Trophoblast cell (in vitro differentiated cells and primary cell): ENCODE data around the gene PEX14.

ENCODE experiments used
- DNase-seq, 2 donors: peaks; one replicate each; pipeline ENCODE4 v3.0.0-alpha.2; 2016
- H2AFZ ChIP-seq: 2 replicates; pipeline ENCODE4 v1.6.1; 2013; ENCODE audit warnings: low read length, moderate library complexity, mild to moderate bottlenecking; ENCODE audit not compliant: insufficient read depth, poor library complexity
- H2AK5ac ChIP-seq: 2 replicates; pipeline ENCODE4 v1.6.1; 2013; ENCODE audit warnings: mild to moderate bottlenecking, low read length
- H2BK120ac ChIP-seq: 2 replicates; pipeline ENCODE4 v1.6.1; 2013; ENCODE audit warnings: low read length, mild to moderate bottlenecking, moderate library complexity; ENCODE audit not compliant: insufficient read depth, poor library complexity
- H2BK12ac ChIP-seq: 2 replicates; pipeline ENCODE4 v1.6.1; 2013; ENCODE audit warnings: mild to moderate bottlenecking, low read length, moderate library complexity
- H2BK5ac ChIP-seq: 2 replicates; pipeline ENCODE4 v1.6.1; 2013; ENCODE audit warnings: low read length, low read depth, moderate library complexity, mild to moderate bottlenecking; ENCODE audit not compliant: poor library complexity
- H3K14ac ChIP-seq: 2 replicates; pipeline ENCODE4 v1.6.1; 2013; ENCODE audit warnings: mild to moderate bottlenecking, low read length
- H3K18ac ChIP-seq: 2 replicates; pipeline ENCODE4 v1.6.1; 2013; ENCODE audit warnings: mild to moderate bottlenecking, low read length
- H3K23ac ChIP-seq: 2 replicates; pipeline ENCODE4 v1.6.1; 2013; ENCODE audit warnings: low read length
- H3K27ac ChIP-seq: 2 replicates; pipeline ENCODE4 v1.5.1; 2013; ENCODE audit warnings: low read depth, mild to moderate bottlenecking, inconsistent platforms, low read length, moderate library complexity
- H3K27me3 ChIP-seq: 2 replicates; pipeline ENCODE4 v1.6.1; 2013; ENCODE audit warnings: inconsistent platforms, mild to moderate bottlenecking, low read length, moderate library complexity; ENCODE audit not compliant: insufficient read depth
- H3K36me3 ChIP-seq, 2 experiments: 1 replicate in 1 of 2; 2 replicates in 1 of 2; pipeline ENCODE4 v1.6.1; 2013; ENCODE audit warnings: low read length in 2 of 2, mild to moderate bottlenecking in 2 of 2, moderate library complexity in 1 of 2; ENCODE audit not compliant: insufficient read depth in 2 of 2, control insufficient read depth in 1 of 2
- H3K4ac ChIP-seq: 2 replicates; pipeline ENCODE4 v1.6.1; 2013; ENCODE audit warnings: low read depth, mild to moderate bottlenecking, low read length, moderate library complexity
- H3K4me1 ChIP-seq, 2 experiments: 1 replicate in 1 of 2; 2 replicates in 1 of 2; pipeline ENCODE4 v1.6.1; 2013; ENCODE audit warnings: low read length in 2 of 2, mild to moderate bottlenecking in 2 of 2, moderate library complexity in 1 of 2; ENCODE audit not compliant: insufficient read depth in 2 of 2, control insufficient read depth in 1 of 2
- H3K4me2 ChIP-seq: 2 replicates; pipeline ENCODE4 v1.6.1; 2013; ENCODE audit warnings: inconsistent platforms, mild to moderate bottlenecking, low read length, moderate library complexity
- H3K4me3 ChIP-seq: 2 replicates; pipeline ENCODE4 v1.5.1; 2013; ENCODE audit warnings: mild to moderate bottlenecking, low read depth, low read length, inconsistent platforms
- H3K79me1 ChIP-seq: one replicate; pipeline ENCODE4 v1.6.1; 2013; ENCODE audit warnings: low read length
- H3K79me2 ChIP-seq: 2 replicates; pipeline ENCODE4 v1.6.1; 2013; ENCODE audit warnings: low read length, mild to moderate bottlenecking; ENCODE audit not compliant: control insufficient read depth, insufficient read depth, poor library complexity
- H3K9ac ChIP-seq: 2 replicates; pipeline ENCODE4 v1.6.1; 2013; ENCODE audit warnings: mild to moderate bottlenecking, low read length
- H3K9me3 ChIP-seq: 2 replicates; pipeline ENCODE4 v1.6.1; 2013; ENCODE audit warnings: low read depth, mild to moderate bottlenecking, control low read depth, inconsistent platforms, low read length; ENCODE audit not compliant: insufficient read depth
- H4K12ac ChIP-seq: 2 replicates; pipeline ENCODE4 v1.6.1; 2013; ENCODE audit warnings: low read depth, mild to moderate bottlenecking, low read length, moderate library complexity
- H4K8ac ChIP-seq: 2 replicates; pipeline ENCODE4 v1.6.1; 2013; ENCODE audit warnings: low read depth, mild to moderate bottlenecking, low read length, moderate library complexity
- H4K91ac ChIP-seq: one replicate; pipeline ENCODE4 v1.6.1; 2013; ENCODE audit warnings: low read depth, mild to moderate bottlenecking, low read length, moderate library complexity
- WGBS: extraction: QIAGEN DNeasy Blood & Tissue Kit; methylation state at CpG from one replicate; pipeline ENCODE4 v1.1.7; 2013; ENCODE audit warnings: missing lambda C conversion rate; ENCODE audit not compliant: insufficient read length, insufficient coverage; ENCODE audit errors: extremely low coverage; 5-methylcytosine and 5-hydroxymethylcytosine counted together

PEX14 gene

DNA sequence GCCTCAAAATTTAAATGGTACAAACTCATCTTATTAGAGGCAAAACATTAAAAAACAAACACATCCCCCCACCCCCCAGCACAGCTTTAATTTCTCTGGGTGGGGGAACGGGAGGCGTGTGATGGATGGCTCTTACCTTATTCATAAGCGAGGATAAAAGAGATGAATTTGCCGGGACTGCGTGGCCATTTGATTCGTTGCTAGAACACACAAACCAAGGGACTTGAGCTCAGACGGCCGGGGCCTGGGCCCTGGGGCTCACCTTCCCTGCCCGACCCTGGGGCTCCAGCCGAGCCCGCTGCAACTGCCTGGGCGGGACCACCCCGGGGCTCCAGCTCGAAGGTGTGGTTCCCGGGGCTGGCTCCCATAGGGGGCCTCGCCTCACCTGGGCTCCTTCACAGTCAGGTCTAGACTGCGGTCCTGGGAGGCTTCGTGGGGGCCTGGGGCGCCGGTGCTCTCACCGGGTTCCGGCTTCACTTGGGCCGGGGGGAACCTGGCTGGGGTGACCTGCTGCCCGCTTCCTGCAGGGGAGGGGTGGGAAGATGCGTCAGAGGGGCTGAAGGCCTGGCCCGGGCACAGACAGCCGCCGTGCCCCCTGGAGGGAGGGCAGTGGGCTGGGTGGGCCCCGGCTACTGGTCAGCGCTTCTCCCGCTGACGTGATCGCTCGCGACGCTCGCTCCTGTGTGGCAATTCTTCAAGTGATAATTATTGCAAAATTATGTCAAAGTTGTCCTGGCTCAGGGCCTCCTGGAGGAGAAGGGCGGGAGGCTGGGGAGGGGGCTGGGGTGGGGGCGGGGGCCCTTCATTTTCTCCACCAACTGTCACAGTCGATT lies 176.0 kb downstream of the PEX14 start:
- no peaks in the 10 kb centered on the region for H3K79me1 ChIP-seq
- no peak overlapping the region for H4K12ac ChIP-seq
- DNase-seq, result peak in 1 of 2 donors; percentile 21
- H3K27ac ChIP-seq, result no peak overlapping the region
- H3K36me3 ChIP-seq, result no peaks in the 10 kb centered on the region
- H2AFZ ChIP-seq, result no peak overlapping the region
- H4K91ac ChIP-seq, result no peak overlapping the region
- H3K18ac ChIP-seq, result no peak overlapping the region
- H3K23ac ChIP-seq, result no peak overlapping the region
- H2BK120ac ChIP-seq, result no peak overlapping the region
- no peak overlapping the region for H3K14ac ChIP-seq
- no peak overlapping the region for H2AK5ac ChIP-seq
- no peak overlapping the region for H2BK5ac ChIP-seq
- H3K4me1 ChIP-seq, result peaks cover 0 to 3% of the 10 kb centered on the region in 2 experiments
- H3K79me2 ChIP-seq, result no peaks in the 10 kb centered on the region
- H3K4me2 ChIP-seq, result no peak overlapping the region
- no peak overlapping the region for H3K4me3 ChIP-seq
- H3K9ac ChIP-seq, result no peak overlapping the region
- no CpG with 5 or more reads among the region's 40 CpGs for WGBS
- H2BK12ac ChIP-seq, result no peak overlapping the region
- H3K9me3 ChIP-seq, result peaks cover 8% of the 10 kb centered on the region
- no peak overlapping the region for H3K4ac ChIP-seq
- H4K8ac ChIP-seq, result no peak overlapping the region
- H3K27me3 ChIP-seq, result peaks cover 13% of the 10 kb centered on the region

DNA sequence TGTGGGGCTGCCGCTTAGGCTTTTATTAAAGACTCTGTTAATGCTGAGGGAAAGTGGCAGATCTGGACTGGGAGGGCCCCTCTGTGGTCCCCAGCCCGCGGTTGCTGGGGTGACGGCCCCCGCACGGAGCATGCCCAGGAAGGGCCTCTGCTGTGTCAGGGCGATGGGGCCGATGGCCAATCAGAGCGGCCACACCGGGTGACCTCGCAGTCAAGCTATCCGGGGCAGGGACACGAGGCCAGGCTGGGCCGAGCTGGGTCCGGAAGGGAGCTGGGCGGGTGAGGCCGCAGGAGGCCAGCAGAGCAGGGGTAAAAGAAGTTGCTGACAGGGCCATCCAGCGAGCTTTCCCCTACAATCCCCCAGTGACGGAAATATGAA lies 176.6 kb downstream of the PEX14 start:
- Histone ChIP-seq H2BK5ac (no peak overlapping the region), H3K27ac (no peak overlapping the region), H3K9me3 (peaks cover 8% of the 10 kb centered on the region), H3K18ac (no peak overlapping the region), H3K79me2 (no peaks in the 10 kb centered on the region), H4K12ac (no peak overlapping the region), H4K8ac (no peak overlapping the region), H3K14ac (no peak overlapping the region), H3K4ac (no peak overlapping the region), H3K27me3 (peaks cover 13% of the 10 kb centered on the region), H2AK5ac (no peak overlapping the region), H3K4me3 (no peak overlapping the region), H3K79me1 (no peaks in the 10 kb centered on the region), H3K4me2 (no peak overlapping the region), H2BK120ac (no peak overlapping the region), H2BK12ac (no peak overlapping the region), H3K36me3 (no peaks in the 10 kb centered on the region), H3K4me1 (peaks cover 0 to 3% of the 10 kb centered on the region in 2 experiments), H2AFZ (no peak overlapping the region), H3K9ac (no peak overlapping the region), H4K91ac (no peak overlapping the region), H3K23ac (no peak overlapping the region)
- no CpG with 5 or more reads among the region's 19 CpGs for WGBS
- no peak for DNase-seq

DNA sequence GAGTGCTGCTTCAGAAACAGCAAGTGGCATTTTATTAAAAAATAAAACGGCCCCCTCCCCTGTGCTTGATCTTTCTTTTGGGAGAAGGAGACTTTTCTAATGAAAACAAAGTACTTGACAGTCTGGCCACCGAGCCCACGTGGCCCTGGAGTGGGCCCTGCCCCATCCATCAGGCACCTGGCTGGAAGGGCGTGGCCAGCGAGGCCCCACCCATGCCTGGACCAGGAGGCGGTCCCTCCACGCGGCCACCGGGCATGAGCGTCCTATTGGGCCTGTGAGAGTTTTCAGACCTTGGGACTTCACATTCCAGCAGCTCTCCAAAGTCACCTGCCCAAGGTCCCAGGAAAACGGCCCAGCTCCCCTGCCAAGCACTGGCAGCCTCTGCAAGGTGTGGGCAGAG lies 177.0 kb downstream of the PEX14 start:
- H3K4ac ChIP-seq, result no peak overlapping the region
- peaks cover 6% of the 10 kb centered on the region for H3K9me3 ChIP-seq
- H2BK5ac ChIP-seq, result no peak overlapping the region
- H2BK12ac ChIP-seq, result no peak overlapping the region
- H2AFZ ChIP-seq, result no peak overlapping the region
- WGBS, result no CpG with 5 or more reads among the region's 11 CpGs
- no peak overlapping the region for H4K8ac ChIP-seq
- no peak overlapping the region for H3K18ac ChIP-seq
- H3K79me2 ChIP-seq, result no peaks in the 10 kb centered on the region
- H3K27me3 ChIP-seq, result peaks cover 13% of the 10 kb centered on the region
- H3K9ac ChIP-seq, result no peak overlapping the region
- peaks cover 0 to 3% of the 10 kb centered on the region in 2 experiments for H3K4me1 ChIP-seq
- H3K27ac ChIP-seq, result no peak overlapping the region
- no peak overlapping the region for H2AK5ac ChIP-seq
- no peak overlapping the region for H3K23ac ChIP-seq
- H2BK120ac ChIP-seq, result no peak overlapping the region
- no peak overlapping the region for H3K14ac ChIP-seq
- no peaks in the 10 kb centered on the region for H3K79me1 ChIP-seq
- DNase-seq, result no peak
- no peak overlapping the region for H3K4me2 ChIP-seq
- no peak overlapping the region for H3K4me3 ChIP-seq
- H4K12ac ChIP-seq, result no peak overlapping the region
- no peaks in the 10 kb centered on the region for H3K36me3 ChIP-seq
- H4K91ac ChIP-seq, result no peak overlapping the region

DNA sequence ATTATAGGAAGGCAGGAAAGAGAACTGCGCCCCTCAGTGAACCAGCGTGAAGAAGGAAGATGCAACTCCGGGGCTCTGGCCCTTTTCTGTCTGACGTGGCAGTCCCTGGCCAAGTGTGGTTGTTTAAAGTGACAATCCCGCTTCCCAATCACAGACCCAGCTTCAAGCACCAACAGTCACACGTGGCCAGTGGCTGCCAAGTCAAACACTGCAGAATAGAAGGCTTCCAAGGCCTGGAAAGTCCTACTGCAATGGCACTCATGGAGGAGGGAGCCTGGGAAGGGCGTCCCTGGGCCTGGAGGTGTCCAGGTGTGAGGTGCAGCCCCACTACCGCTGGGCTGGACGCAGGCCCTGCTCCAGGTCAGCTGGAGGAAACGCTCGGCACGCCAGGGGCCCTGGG lies 177.9 kb downstream of the PEX14 start:
- whole genome bisulfite sequencing, result no CpG with 5 or more reads among the region's 12 CpGs
- Histone ChIP-seq H3K9ac (no peak overlapping the region), H3K4me3 (no peak overlapping the region), H3K14ac (no peak overlapping the region), H3K79me2 (no peaks in the 10 kb centered on the region), H3K9me3 (peaks cover 6% of the 10 kb centered on the region), H3K4me1 (peaks cover 0 to 3% of the 10 kb centered on the region in 2 experiments), H3K79me1 (no peaks in the 10 kb centered on the region), H4K91ac (no peak overlapping the region), H4K8ac (no peak overlapping the region), H2BK5ac (no peak overlapping the region), H3K23ac (no peak overlapping the region), H2AK5ac (no peak overlapping the region), H3K27ac (no peak overlapping the region), H3K36me3 (no peaks in the 10 kb centered on the region), H2AFZ (no peak overlapping the region), H3K18ac (no peak overlapping the region), H4K12ac (no peak overlapping the region), H3K27me3 (peaks cover 13% of the 10 kb centered on the region), H3K4me2 (no peak overlapping the region), H2BK12ac (no peak overlapping the region), H2BK120ac (no peak overlapping the region), H3K4ac (no peak overlapping the region)
- DNase-seq, result no peak
